Natural killer cell treated with Interleukin-12 subunit alpha and Interleukin-12 subunit beta and Interleukin-15 and Interleukin-18, amount 100 ng/mL, for 72 hours (primary cell): Measurements from ENCODE around the gene FAM32A. TPM values are rescaled to one million over a fixed set of nuclear protein-coding genes. Genes with fewer than 3 reads are reported as not detected.

Experiments used
- ATAC-seq, 2 donors: fragments of 150-1000 bp; cut with Tn5 transposase in 1 of 2; sonication (Bioruptor Pico), chemical (Tn5 transposase) in 1 of 2; 2 replicates each; pipeline ENCODE4 v1.10.0; 2021
- DNase-seq: peaks from one replicate; pipeline ENCODE4 v3.0.0; 2022; ENCODE audit warnings: low spot score
- H3K27ac Mint-ChIP-seq, 2 donors: 1 replicate in 1 of 2; 2 replicates in 1 of 2; pipeline ENCODE4 v1.8.0; 2022; ENCODE audit warnings: mixed read lengths in 2 of 2, mild to moderate bottlenecking in 1 of 2, moderate library complexity in 1 of 2
- H3K27me3 Mint-ChIP-seq, 2 donors: 1 replicate in 1 of 2; 2 replicates in 1 of 2; pipeline ENCODE4 v1.8.0; 2022; ENCODE audit warnings: mixed read lengths in 2 of 2
- H3K36me3 Mint-ChIP-seq: one replicate; pipeline ENCODE4 v1.8.0; 2022; ENCODE audit warnings: mixed read lengths
- H3K4me1 Mint-ChIP-seq, 2 donors: 1 replicate in 1 of 2; 2 replicates in 1 of 2; pipeline ENCODE4 v1.8.0; 2022; ENCODE audit warnings: low read depth in 2 of 2, mixed read lengths in 2 of 2, mild to moderate bottlenecking in 1 of 2
- H3K4me3 Mint-ChIP-seq: one replicate; pipeline ENCODE4 v1.8.0; 2022; ENCODE audit warnings: mixed read lengths
- H3K9me3 Mint-ChIP-seq: 2 replicates; pipeline ENCODE4 v1.8.0; 2022; ENCODE audit warnings: mixed read lengths
- total RNA-seq, 2 donors: library from RNA; stranded (reverse); gene quantifications; one replicate each; pipeline ENCODE4 v1.2.3, GENCODE V29; 2022

FAM32A gene
- total RNA-seq, 2 donors from 2014 or later: 46.7 to 60.8 TPM

DNA sequence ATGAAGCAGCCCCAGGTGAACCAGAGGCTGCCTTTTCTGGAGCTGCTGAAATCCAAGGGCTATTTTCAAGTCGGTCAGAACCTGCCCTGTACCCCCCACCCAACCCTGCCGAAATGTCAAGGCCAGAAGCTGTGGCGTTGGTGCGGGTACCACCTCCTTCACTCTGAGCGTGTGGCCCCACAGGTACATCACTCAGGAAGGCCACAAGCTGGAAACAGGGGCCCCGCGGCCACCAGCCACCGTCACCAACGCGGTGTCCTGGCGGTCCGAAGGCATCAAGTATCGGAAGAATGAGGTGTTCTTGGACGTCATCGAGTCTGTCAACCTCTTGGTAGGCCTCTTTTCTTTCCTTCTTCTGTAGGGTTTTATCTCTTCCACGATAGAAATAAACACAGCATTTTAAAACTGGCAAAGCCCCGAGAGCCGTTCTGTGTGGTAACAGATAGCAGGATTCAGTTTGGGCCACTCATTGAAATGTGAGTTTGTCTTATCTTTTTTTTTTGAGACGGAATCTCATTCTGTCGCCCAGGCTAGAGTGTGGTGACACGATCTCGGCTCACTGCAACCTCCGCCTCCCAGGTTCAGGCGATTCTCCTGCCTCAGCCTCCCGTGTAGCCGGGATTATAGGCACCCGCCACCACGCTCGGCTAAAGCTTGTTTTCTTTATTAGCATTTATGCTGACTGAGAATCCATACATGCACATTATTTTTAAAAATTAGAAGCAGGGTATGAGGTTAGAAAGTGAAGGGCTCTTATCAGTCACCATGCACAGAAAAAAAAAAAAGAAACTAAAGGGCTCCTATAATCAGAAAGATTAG lies 23.8 kb downstream of the FAM32A start:
- peak overlapping the region in 1 of 2 donors; percentile 33 for H3K27ac Mint-ChIP-seq
- ATAC-seq (no peak), DNase-seq (no peak)
- H3K27me3 Mint-ChIP-seq: no peaks in the 10 kb centered on the region
- H3K36me3 Mint-ChIP-seq: peaks cover 36% of the 10 kb centered on the region
- no peaks in the 10 kb centered on the region for H3K9me3 Mint-ChIP-seq
- H3K4me1 Mint-ChIP-seq: peaks cover 24 to 31% of the 10 kb centered on the region in 2 donors
- no peak overlapping the region for H3K4me3 Mint-ChIP-seq

DNA sequence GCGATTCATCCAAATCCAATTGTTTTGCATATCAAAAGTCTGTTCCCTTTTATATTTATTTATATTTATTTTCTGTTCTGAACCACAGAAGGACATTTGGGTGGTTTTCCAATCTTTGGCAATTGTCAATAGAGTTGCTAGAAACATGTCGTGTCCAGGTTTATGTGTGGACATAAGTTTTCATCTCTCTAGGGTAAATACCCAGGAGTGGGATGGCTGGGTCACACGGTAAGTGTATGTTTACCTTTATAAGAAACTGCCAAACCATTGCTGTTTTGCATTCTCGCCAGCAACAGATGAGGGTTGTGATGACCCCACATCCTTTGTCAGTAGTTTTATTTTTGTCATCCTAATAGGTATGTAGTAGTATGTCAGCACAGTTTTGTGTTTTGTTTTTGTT lies 25.0 kb downstream of the FAM32A start:
- Mint-ChIP-seq H3K36me3 (peaks cover 36% of the 10 kb centered on the region), H3K4me1 (peaks cover 24 to 31% of the 10 kb centered on the region in 2 donors), H3K9me3 (no peaks in the 10 kb centered on the region), H3K27ac (no peak overlapping the region), H3K4me3 (no peak overlapping the region), H3K27me3 (no peaks in the 10 kb centered on the region)
- ATAC-seq (no peak), DNase-seq (no peak)

DNA sequence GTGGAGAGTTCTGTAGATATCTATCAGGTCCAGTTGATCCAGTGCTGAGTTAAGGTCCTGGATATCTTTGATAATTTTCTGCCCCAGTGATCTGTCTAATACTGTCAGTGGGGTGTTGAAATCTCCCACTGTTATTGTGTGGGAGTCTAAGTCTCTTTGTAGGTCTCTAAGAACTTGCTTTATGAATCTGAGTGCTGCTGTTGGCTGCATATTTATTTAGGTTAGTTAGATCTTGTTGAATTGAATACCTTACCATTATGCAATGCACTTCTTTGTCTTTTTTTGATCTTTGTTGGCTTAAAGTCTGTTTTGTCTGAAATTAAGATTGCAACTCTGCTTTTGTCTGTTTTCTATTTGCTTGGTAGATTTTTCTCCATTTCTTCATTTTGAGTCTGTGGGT lies 27.9 kb downstream of the FAM32A start:
- Mint-ChIP-seq H3K27me3 (no peaks in the 10 kb centered on the region), H3K9me3 (no peaks in the 10 kb centered on the region), H3K27ac (peak overlapping the region in 1 of 2 donors; percentile 12), H3K4me1 (peaks cover 30 to 34% of the 10 kb centered on the region in 2 donors), H3K4me3 (no peak overlapping the region), H3K36me3 (peaks cover 48% of the 10 kb centered on the region)
- no peak for DNase-seq
- no peak for ATAC-seq

DNA sequence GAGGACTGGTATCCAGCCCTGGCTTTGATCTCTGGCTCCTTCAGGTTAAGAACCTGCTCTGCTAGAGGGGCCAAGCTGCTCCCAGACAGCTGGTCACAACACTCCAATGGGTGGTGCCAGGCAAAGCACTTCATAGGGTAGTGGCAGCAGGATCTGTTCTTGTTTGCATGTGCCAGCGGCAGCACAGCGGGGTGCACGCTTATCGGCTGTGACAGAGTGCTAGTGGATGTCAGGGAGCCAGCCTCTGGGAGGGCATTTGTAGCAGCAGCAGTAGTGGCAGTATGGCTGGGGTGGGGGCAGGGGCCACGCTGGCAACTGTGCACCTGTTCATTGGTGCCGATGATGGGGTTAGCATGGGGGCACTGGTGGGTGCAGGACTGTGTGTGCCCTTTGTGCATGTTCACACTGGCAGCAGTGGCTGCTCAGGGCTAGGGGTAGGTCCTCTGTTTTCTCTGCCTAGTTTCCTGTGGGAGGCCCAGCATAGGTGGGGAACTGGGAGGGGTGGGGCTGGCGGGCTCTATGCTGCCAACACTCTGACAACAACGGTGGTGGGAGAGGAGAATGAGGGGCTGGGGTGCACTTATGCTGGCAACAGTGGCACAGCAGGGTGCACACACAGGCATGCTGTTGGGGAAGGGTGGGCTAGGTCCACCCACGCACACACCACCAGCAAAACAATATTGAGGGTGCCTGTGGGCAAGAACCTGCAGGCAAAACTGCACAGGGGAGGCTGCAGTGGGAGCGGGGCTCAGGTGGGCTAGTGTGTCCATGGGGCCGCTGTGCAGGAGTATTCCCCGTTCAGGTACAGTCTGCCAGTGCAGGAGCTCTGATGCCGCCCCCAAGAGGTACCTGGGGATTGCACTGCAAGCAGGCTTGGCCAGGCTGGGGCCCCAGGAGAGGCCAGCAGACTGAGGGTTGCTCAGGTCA lies 31.8 kb downstream of the FAM32A start:
- peak overlapping the region in 1 of 2 donors; percentile 50 for H3K27ac Mint-ChIP-seq
- no peaks in the 10 kb centered on the region for H3K27me3 Mint-ChIP-seq
- peak; percentile 58 for DNase-seq
- H3K4me1 Mint-ChIP-seq: peaks cover 37% of the 10 kb centered on the region in 2 donors
- no peak for ATAC-seq
- peaks cover 4% of the 10 kb centered on the region for H3K9me3 Mint-ChIP-seq
- no peak overlapping the region for H3K4me3 Mint-ChIP-seq
- H3K36me3 Mint-ChIP-seq: peaks cover 47% of the 10 kb centered on the region

DNA sequence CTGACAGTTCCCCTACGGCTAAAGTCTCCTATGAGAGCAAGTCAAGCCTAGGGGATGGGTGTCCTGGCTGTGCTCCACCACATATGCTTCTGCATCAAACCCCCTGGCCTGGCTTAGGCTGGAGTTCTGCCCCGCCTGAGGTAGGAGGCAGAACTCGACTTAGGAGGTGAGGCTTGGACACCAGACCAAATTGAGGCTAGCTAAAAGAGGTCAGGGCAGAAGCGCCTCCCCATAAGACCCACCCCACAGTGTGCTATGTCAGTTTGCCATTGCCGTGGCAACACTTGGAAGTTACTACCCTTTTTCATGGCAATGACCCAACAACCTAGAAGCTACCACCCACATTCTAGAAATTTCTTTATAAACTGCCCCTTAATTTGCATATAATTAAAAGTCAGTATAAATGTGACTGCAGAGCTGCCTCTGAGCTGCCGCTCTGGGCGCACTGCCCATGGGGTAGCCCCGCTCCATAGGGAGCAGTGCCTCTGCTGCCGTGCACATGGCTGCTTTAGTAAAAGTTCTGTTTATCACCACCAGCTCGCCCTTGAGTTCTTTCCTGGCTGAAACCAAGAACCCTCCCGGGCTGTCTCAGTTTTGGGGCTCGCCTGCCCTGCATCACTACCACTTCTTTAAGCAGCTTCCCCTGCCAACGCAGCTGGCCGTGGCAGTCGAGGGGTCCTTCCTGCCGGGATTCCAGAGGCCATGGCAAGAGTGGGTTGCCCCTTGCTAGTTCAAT lies 32.7 kb downstream of the FAM32A start:
- Mint-ChIP-seq H3K9me3 (peaks cover 8% of the 10 kb centered on the region), H3K36me3 (peaks cover 47% of the 10 kb centered on the region), H3K4me1 (peaks cover 28 to 30% of the 10 kb centered on the region in 2 donors), H3K27ac (no peak overlapping the region), H3K27me3 (no peaks in the 10 kb centered on the region), H3K4me3 (no peak overlapping the region)
- ATAC-seq (no peak), DNase-seq (no peak)

DNA sequence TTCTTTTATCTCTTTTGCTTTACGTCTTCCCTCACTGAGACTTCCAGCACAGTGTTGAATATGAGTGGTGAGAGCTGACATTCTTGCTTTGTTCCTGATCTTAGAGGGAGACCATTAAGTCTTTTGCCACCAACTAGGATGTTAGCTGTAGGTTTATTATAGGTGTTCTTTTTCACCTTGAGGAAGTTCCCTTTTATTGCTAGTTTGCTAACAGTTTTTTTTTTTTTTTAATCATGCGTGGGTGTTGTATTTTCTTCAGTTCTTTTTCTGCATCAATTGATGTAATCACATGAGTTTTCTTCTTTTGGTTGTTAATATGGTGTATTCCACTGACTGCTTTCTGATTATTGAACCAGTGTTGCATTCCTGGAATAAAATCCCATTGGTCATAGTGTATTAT lies 33.6 kb downstream of the FAM32A start:
- ATAC-seq (no peak), DNase-seq (no peak)
- Mint-ChIP-seq H3K27ac (no peak overlapping the region), H3K4me1 (peaks cover 22 to 23% of the 10 kb centered on the region in 2 donors), H3K27me3 (no peaks in the 10 kb centered on the region), H3K4me3 (no peak overlapping the region), H3K9me3 (peaks cover 8% of the 10 kb centered on the region), H3K36me3 (peaks cover 46% of the 10 kb centered on the region)

DNA sequence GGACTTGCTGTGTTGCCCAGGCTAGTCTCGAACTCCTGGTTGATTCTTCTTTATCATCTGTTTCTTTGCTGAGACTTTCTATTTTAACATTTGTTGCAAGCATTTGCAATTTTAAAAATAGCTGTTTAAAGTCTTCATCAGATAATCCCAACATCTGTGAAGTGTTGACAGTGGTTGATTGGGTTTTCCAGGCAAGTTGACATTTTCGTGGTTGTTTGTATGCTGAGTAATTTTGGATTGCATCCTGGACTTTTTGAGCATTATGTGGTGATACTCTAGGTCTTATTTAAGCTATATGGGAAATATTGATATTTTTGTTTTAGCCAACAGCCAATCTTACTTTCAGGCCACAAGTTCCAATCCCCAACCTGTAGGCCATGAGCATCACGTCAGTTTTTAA lies 37.6 kb downstream of the FAM32A start:
- no peak for ATAC-seq
- Mint-ChIP-seq H3K36me3 (peaks cover 33% of the 10 kb centered on the region), H3K27me3 (no peaks in the 10 kb centered on the region)

DNA sequence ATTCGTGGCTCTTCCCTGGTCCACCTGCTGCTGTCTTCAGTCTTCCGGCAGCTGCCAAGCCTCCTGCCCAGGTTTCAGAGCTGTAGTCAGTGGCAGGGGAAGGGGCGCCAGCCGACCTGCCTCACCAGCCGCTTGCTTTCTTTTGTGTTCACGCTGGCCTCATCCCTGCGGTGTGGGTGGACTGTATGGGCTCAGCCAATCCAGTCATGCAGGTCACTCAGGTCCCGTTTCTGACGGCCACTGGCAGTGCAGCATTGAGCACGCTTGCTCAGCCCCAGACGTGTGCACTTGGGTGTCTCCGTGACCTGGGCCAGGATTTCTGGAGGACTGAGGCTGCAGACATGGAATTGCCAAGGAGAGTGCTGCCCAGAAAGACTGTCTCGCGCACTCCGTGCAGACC lies 38.5 kb downstream of the FAM32A start:
- H3K4me1 Mint-ChIP-seq: peaks cover 5 to 9% of the 10 kb centered on the region in 2 donors
- H3K9me3 Mint-ChIP-seq: peaks cover 8% of the 10 kb centered on the region
- no peak overlapping the region for H3K27ac Mint-ChIP-seq
- DNase-seq: no peak
- ATAC-seq: no peak
- H3K4me3 Mint-ChIP-seq: no peak overlapping the region
- peaks cover 29% of the 10 kb centered on the region for H3K36me3 Mint-ChIP-seq
- H3K27me3 Mint-ChIP-seq: no peaks in the 10 kb centered on the region

More for the DNA sequence above, 37.6 kb downstream of the FAM32A start:
- DNase-seq: no peak
- Mint-ChIP-seq H3K27ac (no peak overlapping the region), H3K4me3 (no peak overlapping the region), H3K4me1 (peaks cover 11 to 14% of the 10 kb centered on the region in 2 donors), H3K9me3 (peaks cover 8% of the 10 kb centered on the region)

DNA sequence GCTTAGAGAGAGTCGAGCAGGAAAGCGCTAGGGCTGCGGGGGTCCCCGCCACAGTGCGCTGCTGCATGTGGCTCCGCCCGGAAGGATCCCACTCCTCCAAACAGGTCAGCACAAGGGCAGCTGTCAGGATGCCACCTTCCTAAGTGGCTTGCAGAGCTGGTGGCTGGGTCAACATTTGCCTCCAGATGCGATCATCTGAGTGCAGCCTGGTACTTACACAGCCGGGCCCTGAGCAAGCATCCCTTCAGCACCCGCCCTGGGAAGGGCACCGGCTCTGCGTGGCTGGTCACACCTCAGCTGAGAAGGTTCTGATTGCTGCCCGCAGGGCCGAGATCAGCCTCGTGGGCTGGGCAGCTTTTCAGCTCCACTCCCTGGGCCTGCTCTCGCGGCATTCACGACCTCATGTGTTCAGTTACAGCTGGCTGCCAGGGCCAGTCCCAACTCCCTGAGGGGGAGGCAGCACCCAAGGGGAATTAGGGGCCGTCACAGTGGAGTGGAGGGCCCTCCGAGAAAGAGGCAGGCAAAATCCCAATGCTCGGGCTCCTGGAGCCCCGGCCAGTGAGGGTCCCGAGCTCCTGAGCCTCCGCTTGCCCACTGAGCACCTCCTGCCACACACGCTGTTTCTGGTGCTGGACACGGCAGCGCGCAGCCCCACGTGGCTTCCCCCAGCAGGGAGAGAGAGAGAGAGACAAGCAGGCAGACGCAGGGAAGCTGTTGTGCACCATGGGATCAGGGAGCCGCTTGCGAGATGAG lies 39.3 kb downstream of the FAM32A start:
- H3K27me3 Mint-ChIP-seq: no peaks in the 10 kb centered on the region
- peaks cover 25% of the 10 kb centered on the region for H3K36me3 Mint-ChIP-seq
- no peak overlapping the region for H3K27ac Mint-ChIP-seq

DNA sequence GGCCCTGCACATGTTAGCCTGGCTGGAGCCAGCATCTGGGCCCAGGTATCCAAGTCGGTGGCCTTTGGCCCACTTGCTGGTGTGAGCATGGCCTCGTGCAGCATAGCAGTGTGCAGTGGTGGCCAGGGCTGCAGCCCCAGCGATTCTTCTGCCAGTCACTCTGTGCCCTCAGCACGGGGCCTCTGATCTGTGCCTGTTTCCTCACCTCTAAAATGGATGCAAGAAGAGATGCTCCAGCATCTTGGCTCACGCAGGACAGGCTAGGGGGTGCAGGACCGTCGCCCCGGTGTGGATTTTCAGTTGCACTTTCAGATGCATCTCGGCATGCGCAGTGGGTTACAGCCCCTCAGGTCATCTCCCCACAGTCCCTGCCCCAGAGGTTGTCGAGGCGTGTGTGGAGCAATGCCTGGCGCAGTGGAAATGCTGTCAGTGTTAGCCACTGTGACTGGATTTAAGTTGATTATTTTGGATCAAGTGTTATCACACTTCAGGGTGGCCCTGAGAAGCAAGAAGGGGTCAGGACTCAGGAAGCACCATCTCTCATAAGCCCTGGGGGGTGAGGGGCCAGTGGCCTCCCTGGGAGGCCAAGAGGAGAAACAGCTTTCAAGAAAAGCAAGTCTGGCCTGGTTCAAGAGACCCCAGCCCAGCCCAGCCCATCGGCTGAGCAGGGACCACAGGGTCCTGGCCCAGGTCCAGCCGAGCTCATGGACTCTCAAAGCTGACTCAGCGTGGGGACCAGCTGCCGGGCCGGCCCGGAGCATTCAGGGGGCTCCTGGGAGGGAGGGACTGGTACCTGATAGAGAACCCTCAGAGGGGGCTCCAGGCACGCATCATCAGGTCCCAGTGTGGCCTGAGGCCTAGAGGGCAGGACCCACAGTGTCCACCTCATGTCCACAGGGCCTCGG lies 40.3 kb downstream of the FAM32A start:
- peaks cover 24% of the 10 kb centered on the region for H3K36me3 Mint-ChIP-seq
- no peaks in the 10 kb centered on the region for H3K27me3 Mint-ChIP-seq
- ATAC-seq: no peak
- DNase-seq: no peak
- peaks cover 0 to 8% of the 10 kb centered on the region in 2 donors for H3K4me1 Mint-ChIP-seq
- peaks cover 8% of the 10 kb centered on the region for H3K9me3 Mint-ChIP-seq
- no peak overlapping the region for H3K27ac Mint-ChIP-seq
- H3K4me3 Mint-ChIP-seq: no peak overlapping the region

More for the DNA sequence above, 39.3 kb downstream of the FAM32A start:
- ATAC-seq: no peak
- no peak overlapping the region for H3K4me3 Mint-ChIP-seq
- H3K4me1 Mint-ChIP-seq: peaks cover 0 to 6% of the 10 kb centered on the region in 2 donors
- DNase-seq: no peak
- H3K9me3 Mint-ChIP-seq: peaks cover 8% of the 10 kb centered on the region

DNA sequence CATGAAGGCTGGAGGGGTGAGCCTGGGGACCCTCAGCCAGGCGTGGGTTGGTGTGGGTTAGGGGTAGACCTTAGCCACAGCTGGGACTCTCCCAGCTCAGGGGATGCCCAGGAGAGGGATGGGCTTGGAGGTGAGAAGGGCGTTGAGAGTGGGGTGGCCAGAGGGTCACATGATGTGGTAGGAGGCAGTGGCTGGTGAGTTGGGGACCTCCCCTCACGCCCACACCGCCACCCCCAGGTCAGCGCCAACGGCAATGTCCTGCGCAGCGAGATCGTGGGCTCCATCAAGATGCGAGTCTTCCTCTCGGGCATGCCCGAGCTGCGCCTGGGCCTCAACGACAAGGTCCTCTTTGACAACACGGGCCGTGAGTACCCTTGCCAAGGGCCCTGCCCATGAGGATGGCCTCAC lies 41.0 kb downstream of the FAM32A start:
- Mint-ChIP-seq H3K4me3 (no peak overlapping the region), H3K27ac (no peak overlapping the region), H3K9me3 (peaks cover 3% of the 10 kb centered on the region), H3K4me1 (peaks cover 0 to 8% of the 10 kb centered on the region in 2 donors), H3K36me3 (peaks cover 21% of the 10 kb centered on the region), H3K27me3 (no peaks in the 10 kb centered on the region)
- ATAC-seq (no peak), DNase-seq (no peak)
